HG02588 (cell line): ENCODE data around the gene SLC25A27.
"Not testable (repeated sequence)": the region's sequence is repeated elsewhere in the genome, so short reads cannot be mapped to it uniquely, and the experiment has no call there.

ENCODE experiments used
- ATAC-seq: cut with Tn5 transposase; IDR thresholded peaks from one replicate; pipeline ENCODE4 v1.9.1; 2021; ENCODE audit warnings: mild to moderate bottlenecking, moderate library complexity; ENCODE audit not compliant: unreplicated experiment

Gene SLC25A27

DNA sequence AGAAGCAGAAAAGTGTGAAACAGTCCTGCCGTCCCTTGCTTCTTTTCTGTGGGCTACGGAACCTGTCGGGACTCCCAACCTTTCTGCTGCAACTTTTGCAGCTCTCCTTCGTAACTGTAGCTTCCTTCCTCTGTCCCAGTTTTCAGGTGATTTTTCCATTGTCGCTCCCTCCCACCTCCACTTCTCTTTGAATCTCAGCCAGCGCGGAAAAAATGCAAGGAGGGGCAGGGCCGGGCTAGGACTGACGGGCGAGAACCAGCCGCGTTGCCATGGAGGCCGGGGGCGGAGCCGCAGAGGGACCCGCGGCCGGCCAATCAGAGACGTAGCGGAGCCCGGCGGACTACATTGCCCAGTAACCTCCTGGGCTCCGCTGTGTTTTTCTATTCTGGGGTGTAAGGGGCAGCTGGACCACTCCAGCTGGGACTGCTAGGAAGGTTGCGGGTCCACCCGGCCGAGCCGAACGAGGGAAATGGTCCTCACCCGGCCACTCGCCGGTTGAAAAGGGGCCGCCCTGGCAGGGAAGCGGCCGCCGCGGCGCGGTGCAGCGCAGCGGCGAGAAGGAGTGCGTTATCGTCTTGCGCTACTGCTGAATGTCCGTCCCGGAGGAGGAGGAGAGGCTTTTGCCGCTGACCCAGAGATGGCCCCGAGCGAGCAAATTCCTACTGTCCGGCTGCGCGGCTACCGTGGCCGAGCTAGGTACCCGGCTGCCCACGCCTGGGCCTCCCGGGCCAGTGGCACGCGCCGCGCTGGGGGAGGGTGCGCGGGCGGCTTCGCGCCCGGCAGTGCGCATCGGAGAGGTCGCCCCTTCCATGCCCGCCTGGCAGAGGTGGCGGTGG, at the start of gene SLC25A27, which contains the start of gene CYP39A1:
Gene SLC25A27, plus strand, starts transcription at position 373 of the 836 bp plus-strand sequence. Its CDS starts 218 bp downstream, at position 591.
Gene CYP39A1, minus strand, starts transcription at position 216 of the 836 bp plus-strand sequence. CDS start 236 bp downstream, outside the sequence.
- peak; percentile 100 for ATAC-seq

- peak; percentile 49 for ATAC-seq
These were observed 47.5 kb upstream of the SLC25A27 start for GRCh38 chr6:46605091-46605797.

DNA sequence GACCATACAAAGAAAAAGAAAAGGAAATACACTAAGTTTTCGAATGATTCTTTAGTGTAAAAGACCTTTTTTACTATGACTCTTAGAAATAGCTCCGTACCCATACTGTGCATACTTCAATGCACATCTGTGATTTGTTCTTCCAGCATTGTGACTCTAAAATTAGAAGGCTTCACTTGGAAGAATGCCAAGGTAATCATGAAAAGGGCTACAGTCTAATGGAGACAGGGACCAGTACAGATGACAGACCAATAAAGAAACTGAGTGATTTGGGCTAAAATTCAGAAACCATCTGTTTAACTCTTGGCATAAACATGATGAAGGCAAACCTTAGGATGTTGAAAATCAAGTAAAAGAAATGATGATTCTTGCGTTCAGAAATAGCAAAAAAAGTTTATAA, 46.4 kb upstream of the SLC25A27 start:
- ATAC-seq = no peak

DNA sequence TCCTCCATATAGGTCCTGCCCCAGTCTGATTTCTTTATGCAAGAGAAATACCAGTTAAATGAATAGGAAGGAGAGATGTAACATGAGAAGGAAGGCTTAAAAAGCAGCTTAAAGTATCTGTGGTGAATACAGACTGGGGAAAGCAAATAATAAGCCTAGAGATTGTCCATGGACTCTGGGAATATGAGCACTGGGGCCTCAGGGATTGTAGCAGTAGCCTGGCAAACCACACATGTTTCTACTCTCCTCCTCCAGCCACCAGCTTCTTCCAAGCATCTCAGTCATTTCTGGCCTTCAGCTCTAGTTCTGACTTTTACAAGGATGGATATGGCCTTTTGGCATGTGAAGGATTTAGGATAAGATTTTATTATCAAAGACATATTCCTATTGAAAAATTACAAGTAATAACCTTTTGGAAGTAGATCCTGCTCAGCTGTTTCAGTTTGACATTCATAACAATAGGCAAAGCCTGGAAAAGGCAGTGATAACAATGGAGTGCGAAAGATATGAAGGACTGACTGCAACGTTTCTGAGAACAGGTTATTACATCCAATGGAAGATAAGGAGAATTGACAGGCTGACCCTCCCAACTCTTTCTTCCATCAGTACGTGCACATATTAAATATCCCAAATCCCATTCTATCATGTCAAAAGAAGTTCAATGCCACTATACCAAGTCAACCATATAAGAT, 41.8 kb upstream of the SLC25A27 start:
- ATAC-seq = no peak

GRCh38 chr6:46612645-46613044, 40.1 kb upstream of the SLC25A27 start:
- no peak for ATAC-seq

GRCh38 chr6:46618726-46619125, 34.0 kb upstream of the SLC25A27 start:
- ATAC-seq = no peak

DNA sequence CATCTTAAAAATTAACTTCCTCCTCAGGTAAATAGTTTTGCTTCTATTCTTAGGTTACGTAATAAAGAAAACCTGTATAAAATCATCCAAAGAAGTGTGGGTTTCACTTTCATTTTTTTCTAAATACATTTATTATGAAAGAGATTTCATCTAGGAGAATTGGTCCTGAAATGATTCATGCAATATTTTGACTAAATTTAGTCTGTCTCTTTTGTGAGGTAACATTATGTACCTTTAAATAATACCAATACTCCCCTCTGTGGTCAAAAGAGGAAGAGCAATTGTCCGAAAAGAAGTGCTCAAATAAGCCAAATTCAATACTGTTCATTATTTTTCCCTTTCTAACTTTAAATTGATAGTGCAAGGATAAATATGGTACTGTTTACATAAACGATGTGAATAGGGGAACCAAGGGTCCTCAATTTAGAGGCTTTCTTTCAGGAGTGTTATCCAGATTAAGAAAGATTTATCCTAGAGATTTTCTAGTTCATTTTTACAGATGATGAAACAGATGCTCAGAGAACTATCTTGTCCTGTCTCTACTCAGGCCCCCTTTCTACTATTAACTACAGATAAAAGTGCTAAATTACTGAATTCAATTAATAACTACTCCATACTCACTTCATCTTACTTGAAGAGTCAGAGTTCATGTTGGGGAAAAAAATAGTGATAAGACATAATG, 26.4 kb upstream of the SLC25A27 start:
- ATAC-seq = peak; percentile 59

DNA sequence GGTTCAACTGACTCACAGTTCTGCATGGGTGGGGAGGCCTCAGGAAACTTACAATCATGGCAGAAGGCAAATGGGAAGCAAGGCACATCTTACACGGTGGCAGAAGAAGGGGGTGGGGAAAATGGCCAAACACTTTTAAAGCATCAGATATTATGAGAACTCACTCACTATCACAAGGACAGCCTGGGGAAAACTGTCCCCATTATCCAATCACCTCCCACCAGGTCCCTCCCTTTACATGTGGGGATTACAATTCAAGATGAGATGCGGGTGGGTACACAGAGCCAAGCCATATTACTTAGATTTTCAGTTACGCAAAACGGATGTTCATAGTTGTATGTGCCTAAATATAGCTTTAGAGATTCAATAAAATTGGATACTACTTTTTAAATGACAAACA, 25.8 kb upstream of the SLC25A27 start:
- ATAC-seq = no peak

- ATAC-seq = no peak
These were observed 24.3 kb upstream of the SLC25A27 start for GRCh38 chr6:46628498-46628897.

DNA sequence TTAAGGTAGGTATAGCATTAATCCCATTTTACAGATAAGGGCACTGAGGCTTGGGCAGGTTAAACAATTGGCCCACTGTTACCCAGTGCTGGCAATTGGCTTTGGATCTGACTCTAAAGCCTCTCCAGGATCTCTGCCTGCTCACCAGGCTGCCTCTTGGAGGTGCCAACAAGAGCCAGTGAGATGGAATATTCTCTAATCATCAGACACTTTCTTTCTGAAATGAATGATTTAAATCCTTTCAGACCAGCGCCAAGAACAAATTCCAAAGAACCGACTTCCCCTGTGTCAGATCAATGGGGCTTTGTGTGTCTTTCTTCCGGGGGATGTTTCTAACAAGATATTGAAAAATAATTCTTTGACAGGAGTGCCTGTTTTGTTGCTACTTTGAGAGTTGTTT, 23.8 kb upstream of the SLC25A27 start:
- no peak for ATAC-seq

DNA sequence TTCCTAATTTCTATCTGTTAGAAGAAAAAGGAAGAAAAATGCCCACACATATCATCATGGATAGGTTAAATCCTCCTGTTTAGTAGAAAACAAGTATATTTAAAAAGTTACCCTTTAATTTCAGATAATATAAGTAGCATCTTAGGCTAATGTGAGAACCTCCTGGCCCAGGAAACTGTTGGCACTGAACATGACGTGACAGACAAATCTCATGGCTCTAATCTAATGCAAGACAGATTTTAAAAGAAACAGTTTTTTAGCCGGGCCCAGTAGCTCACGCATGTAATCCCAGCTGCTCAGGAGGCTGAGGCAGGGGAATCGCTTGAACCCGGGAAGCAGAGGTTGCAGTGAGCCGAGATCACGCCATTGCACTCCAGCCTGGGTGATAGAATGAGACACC, 23.1 kb upstream of the SLC25A27 start:
- ATAC-seq = no peak

- ATAC-seq = no peak
These were observed 20.7 kb upstream of the SLC25A27 start for GRCh38 chr6:46632053-46632452.

DNA sequence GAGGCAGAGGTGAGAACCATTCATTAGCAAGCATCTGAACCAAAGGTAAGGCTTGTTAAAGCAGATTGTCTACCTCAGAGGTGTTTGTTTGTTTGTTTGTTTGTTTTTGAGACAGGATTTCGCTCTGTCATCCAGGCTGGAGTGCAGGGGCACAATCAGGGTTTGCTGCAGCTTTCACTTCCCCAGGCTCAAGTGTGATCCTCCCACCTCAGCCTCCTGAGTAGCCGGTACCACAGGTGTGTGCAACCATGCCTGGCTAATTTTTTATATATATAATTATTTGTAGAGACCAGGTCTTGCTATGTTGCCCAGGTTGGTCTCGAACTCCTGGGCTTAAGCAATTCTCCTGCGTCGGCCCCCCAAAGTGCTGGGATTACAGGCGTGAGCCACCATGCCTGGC, 17.3 kb upstream of the SLC25A27 start:
- ATAC-seq = no peak

DNA sequence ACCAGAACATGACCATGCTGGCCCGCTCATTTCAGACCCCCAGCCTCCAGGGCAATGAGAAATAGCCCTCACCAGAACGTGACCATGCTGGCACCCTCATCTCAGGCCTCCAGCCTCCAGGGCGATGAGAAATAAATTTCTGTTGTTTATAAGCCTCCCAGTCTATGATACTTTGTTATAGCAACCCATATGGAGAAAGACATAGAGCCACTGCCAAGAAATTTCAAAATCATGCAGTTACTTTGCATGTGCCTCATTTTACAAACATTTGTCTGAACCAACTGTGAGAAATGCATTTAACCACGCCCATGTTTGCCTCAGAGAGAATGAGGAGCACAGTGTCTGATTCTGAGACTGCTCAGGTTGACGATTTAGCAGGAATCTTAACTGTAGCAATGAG, 15.6 kb upstream of the SLC25A27 start:
- ATAC-seq = no peak

- ATAC-seq = no peak
These were observed 14.8 kb upstream of the SLC25A27 start for GRCh38 chr6:46637933-46638332.

GRCh38 chr6:46638650-46639049, 14.1 kb upstream of the SLC25A27 start:
- ATAC-seq = no peak

DNA sequence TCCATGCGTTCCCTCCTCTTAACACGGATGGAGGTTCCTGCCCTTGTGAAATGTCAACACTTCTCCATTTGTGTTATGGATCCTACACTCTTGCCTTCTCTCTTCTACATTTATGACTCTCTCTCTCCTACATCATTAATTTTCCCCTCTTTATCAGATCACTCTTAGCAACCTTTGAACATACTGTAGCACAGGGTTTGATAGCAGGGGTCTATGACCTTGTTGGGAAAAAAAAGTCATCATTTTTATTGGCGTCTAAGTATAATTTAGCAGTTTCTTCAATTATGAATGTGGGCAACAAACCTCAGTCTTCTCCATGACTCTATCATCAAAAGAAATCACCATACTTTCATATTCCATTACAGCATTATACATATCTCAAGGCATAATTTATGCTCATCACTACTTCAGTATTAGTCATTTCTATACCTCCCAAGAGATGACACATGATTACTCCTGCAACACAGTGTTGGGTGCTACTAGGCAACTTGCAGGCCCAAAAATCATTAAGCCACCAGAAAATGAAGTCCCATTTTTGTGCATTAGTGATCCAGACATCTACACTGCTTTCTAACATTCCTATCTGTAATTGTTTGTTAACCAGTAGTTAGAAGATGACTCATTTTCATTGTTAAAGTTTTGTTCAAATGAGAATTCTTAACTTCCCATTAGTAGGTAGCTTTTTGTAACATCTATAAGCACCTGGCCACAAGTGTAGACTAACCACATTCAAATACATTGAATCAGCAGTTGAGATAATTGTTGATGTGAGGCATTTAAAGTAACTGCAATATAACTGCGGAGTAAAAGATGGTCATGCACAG, 9.6 kb upstream of the SLC25A27 start:
- ATAC-seq = no peak

DNA sequence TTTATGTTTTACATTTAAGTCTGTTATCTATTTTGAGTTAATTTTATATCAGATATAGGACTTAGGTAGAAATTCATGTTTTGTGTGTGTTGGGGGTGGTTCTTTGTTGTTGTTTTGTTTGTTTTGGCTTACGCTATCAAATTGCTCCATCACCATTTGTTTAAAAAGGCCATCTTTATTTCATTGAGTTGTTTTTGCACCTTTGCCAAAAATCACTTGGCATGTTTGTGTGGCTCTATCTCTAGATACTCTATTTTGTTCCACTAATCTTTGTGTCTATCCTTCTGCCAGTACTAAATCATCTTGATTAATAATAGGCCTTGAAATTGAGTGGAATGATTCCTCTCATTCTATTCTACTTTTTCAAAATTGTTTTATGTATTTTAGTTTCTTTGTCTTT, 7.5 kb upstream of the SLC25A27 start:
- no peak for ATAC-seq

DNA sequence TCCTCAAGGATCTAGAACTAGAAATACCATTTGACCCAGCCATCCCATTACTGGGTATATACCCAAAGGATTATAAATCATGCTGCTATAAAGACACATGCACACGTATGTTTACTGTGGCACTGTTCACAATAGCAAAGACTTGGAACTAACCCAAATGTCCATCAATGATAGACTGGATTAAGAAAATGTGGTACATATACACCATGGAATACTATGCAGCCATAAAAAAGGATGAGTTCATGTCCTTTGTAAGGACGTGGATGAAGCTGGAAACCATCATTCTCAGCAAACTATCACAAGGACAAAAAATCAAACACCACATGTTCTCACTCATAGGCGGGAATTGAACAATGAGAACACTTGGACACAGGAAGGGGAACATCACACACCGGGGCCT, 4.7 kb upstream of the SLC25A27 start:
- not testable (repeated sequence) for ATAC-seq

- no peak for ATAC-seq
These were observed 3.8 kb upstream of the SLC25A27 start for GRCh38 chr6:46648869-46649492.
